ENCODE measurements around the gene TRABD2A.

TRABD2A gene

GRCh38 chr2:84827978-84828575 lies 52.8 kb downstream of the TRABD2A start:
- no peaks in the 10 kb centered on the region for H3K27me3 ChIP-seq (ENCODE audit: control insufficient read depth in 2 of 2, insufficient read depth in 2 of 2, low read length in 2 of 2)
- H3K27ac ChIP-seq (ENCODE audit: low read depth in 2 of 2, low read length in 2 of 2), result no peak overlapping the region
- H3K36me3 ChIP-seq (ENCODE audit: control insufficient read depth in 2 of 2, insufficient read depth in 2 of 2, low read length in 2 of 2), result peaks cover 7 to 12% of the 10 kb centered on the region in 2 donors
- no peak overlapping the region for H3K9ac ChIP-seq (ENCODE audit: low read depth in 1 of 2, low read length in 2 of 2)
- H3K4me3 ChIP-seq (ENCODE audit: low read length in 2 of 2), result no peak overlapping the region
- H3K9me3 ChIP-seq (ENCODE audit: control insufficient read depth in 2 of 2, low read length in 2 of 2), result no peaks in the 10 kb centered on the region
- H3K4me1 ChIP-seq (ENCODE audit: control insufficient read depth in 2 of 2, insufficient read depth in 2 of 2, low read length in 2 of 2), result no peaks in the 10 kb centered on the region

- Histone ChIP-seq H3K27me3 (ENCODE audit: control insufficient read depth in 2 of 2, insufficient read depth in 2 of 2, low read length in 2 of 2) (no peaks in the 10 kb centered on the region), H3K36me3 (ENCODE audit: control insufficient read depth in 2 of 2, insufficient read depth in 2 of 2, low read length in 2 of 2) (peaks cover 5 to 10% of the 10 kb centered on the region in 2 donors), H3K9ac (ENCODE audit: low read depth in 1 of 2, low read length in 2 of 2) (no peak overlapping the region), H3K9me3 (ENCODE audit: control insufficient read depth in 2 of 2, low read length in 2 of 2) (no peaks in the 10 kb centered on the region), H3K4me1 (ENCODE audit: control insufficient read depth in 2 of 2, insufficient read depth in 2 of 2, low read length in 2 of 2) (no peaks in the 10 kb centered on the region), H3K27ac (ENCODE audit: low read depth in 2 of 2, low read length in 2 of 2) (no peak overlapping the region), H3K4me3 (ENCODE audit: low read length in 2 of 2) (no peak overlapping the region)
Observed at GRCh38 chr2:84823788-84824187, 57.1 kb downstream of the TRABD2A start.

- Histone ChIP-seq H3K9me3 (ENCODE audit: control insufficient read depth in 2 of 2, low read length in 2 of 2) (no peaks in the 10 kb centered on the region), H3K27me3 (ENCODE audit: control insufficient read depth in 2 of 2, insufficient read depth in 2 of 2, low read length in 2 of 2) (no peaks in the 10 kb centered on the region), H3K4me1 (ENCODE audit: control insufficient read depth in 2 of 2, insufficient read depth in 2 of 2, low read length in 2 of 2) (no peaks in the 10 kb centered on the region), H3K27ac (ENCODE audit: low read depth in 2 of 2, low read length in 2 of 2) (no peak overlapping the region), H3K9ac (ENCODE audit: low read depth in 1 of 2, low read length in 2 of 2) (no peak overlapping the region), H3K4me3 (ENCODE audit: low read length in 2 of 2) (no peak overlapping the region), H3K36me3 (ENCODE audit: control insufficient read depth in 2 of 2, insufficient read depth in 2 of 2, low read length in 2 of 2) (peaks cover 5 to 10% of the 10 kb centered on the region in 2 donors)
Observed at GRCh38 chr2:84823229-84823628, 57.7 kb downstream of the TRABD2A start.

GRCh38 chr2:84821806-84822205 lies 59.1 kb downstream of the TRABD2A start:
- no peak overlapping the region for H3K27ac ChIP-seq (ENCODE audit: low read depth in 2 of 2, low read length in 2 of 2)
- peaks cover 5 to 6% of the 10 kb centered on the region in 2 donors for H3K36me3 ChIP-seq (ENCODE audit: control insufficient read depth in 2 of 2, insufficient read depth in 2 of 2, low read length in 2 of 2)
- no peak overlapping the region for H3K9ac ChIP-seq (ENCODE audit: low read depth in 1 of 2, low read length in 2 of 2)
- no peaks in the 10 kb centered on the region for H3K4me1 ChIP-seq (ENCODE audit: control insufficient read depth in 2 of 2, insufficient read depth in 2 of 2, low read length in 2 of 2)
- no peaks in the 10 kb centered on the region for H3K27me3 ChIP-seq (ENCODE audit: control insufficient read depth in 2 of 2, insufficient read depth in 2 of 2, low read length in 2 of 2)
- H3K9me3 ChIP-seq (ENCODE audit: control insufficient read depth in 2 of 2, low read length in 2 of 2), result no peaks in the 10 kb centered on the region
- no peak overlapping the region for H3K4me3 ChIP-seq (ENCODE audit: low read length in 2 of 2)

GRCh38 chr2:84817239-84817655 lies 63.6 kb downstream of the TRABD2A start:
- no peak overlapping the region for H3K4me3 ChIP-seq (ENCODE audit: low read length in 2 of 2)
- H3K36me3 ChIP-seq (ENCODE audit: control insufficient read depth in 2 of 2, insufficient read depth in 2 of 2, low read length in 2 of 2), result peaks cover under 1 to 6% of the 10 kb centered on the region in 2 donors
- no peaks in the 10 kb centered on the region for H3K9me3 ChIP-seq (ENCODE audit: control insufficient read depth in 2 of 2, low read length in 2 of 2)
- no peaks in the 10 kb centered on the region for H3K27me3 ChIP-seq (ENCODE audit: control insufficient read depth in 2 of 2, insufficient read depth in 2 of 2, low read length in 2 of 2)
- peak overlapping the region in 1 of 2 donors; percentile 23 for H3K27ac ChIP-seq (ENCODE audit: low read depth in 2 of 2, low read length in 2 of 2)
- H3K4me1 ChIP-seq (ENCODE audit: control insufficient read depth in 2 of 2, insufficient read depth in 2 of 2, low read length in 2 of 2), result no peaks in the 10 kb centered on the region
- H3K9ac ChIP-seq (ENCODE audit: low read depth in 1 of 2, low read length in 2 of 2), result no peak overlapping the region

- no peaks in the 10 kb centered on the region for H3K27me3 ChIP-seq (ENCODE audit: control insufficient read depth in 2 of 2, insufficient read depth in 2 of 2, low read length in 2 of 2)
- no peaks in the 10 kb centered on the region for H3K4me1 ChIP-seq (ENCODE audit: control insufficient read depth in 2 of 2, insufficient read depth in 2 of 2, low read length in 2 of 2)
- no peaks in the 10 kb centered on the region for H3K9me3 ChIP-seq (ENCODE audit: control insufficient read depth in 2 of 2, low read length in 2 of 2)
- no peak overlapping the region for H3K9ac ChIP-seq (ENCODE audit: low read depth in 1 of 2, low read length in 2 of 2)
- peak overlapping the region in 1 of 2 donors; percentile 23 for H3K27ac ChIP-seq (ENCODE audit: low read depth in 2 of 2, low read length in 2 of 2)
- peaks cover 0 to under 1% of the 10 kb centered on the region in 2 donors for H3K36me3 ChIP-seq (ENCODE audit: control insufficient read depth in 2 of 2, insufficient read depth in 2 of 2, low read length in 2 of 2)
- H3K4me3 ChIP-seq (ENCODE audit: low read length in 2 of 2), result no peak overlapping the region
Observed at GRCh38 chr2:84816426-84817026, 64.4 kb downstream of the TRABD2A start.

GRCh38 chr2:84815146-84815545 lies 65.7 kb downstream of the TRABD2A start:
- Histone ChIP-seq H3K27me3 (ENCODE audit: control insufficient read depth in 2 of 2, insufficient read depth in 2 of 2, low read length in 2 of 2) (no peaks in the 10 kb centered on the region), H3K4me3 (ENCODE audit: low read length in 2 of 2) (no peak overlapping the region), H3K4me1 (ENCODE audit: control insufficient read depth in 2 of 2, insufficient read depth in 2 of 2, low read length in 2 of 2) (no peaks in the 10 kb centered on the region), H3K36me3 (ENCODE audit: control insufficient read depth in 2 of 2, insufficient read depth in 2 of 2, low read length in 2 of 2) (no peaks in the 10 kb centered on the region), H3K27ac (ENCODE audit: low read depth in 2 of 2, low read length in 2 of 2) (no peak overlapping the region), H3K9me3 (ENCODE audit: control insufficient read depth in 2 of 2, low read length in 2 of 2) (no peaks in the 10 kb centered on the region), H3K9ac (ENCODE audit: low read depth in 1 of 2, low read length in 2 of 2) (no peak overlapping the region)

GRCh38 chr2:84811839-84812431 lies 68.9 kb downstream of the TRABD2A start:
- no peaks in the 10 kb centered on the region for H3K36me3 ChIP-seq (ENCODE audit: control insufficient read depth in 2 of 2, insufficient read depth in 2 of 2, low read length in 2 of 2)
- no peaks in the 10 kb centered on the region for H3K4me1 ChIP-seq (ENCODE audit: control insufficient read depth in 2 of 2, insufficient read depth in 2 of 2, low read length in 2 of 2)
- H3K4me3 ChIP-seq (ENCODE audit: low read length in 2 of 2), result no peak overlapping the region
- no peaks in the 10 kb centered on the region for H3K27me3 ChIP-seq (ENCODE audit: control insufficient read depth in 2 of 2, insufficient read depth in 2 of 2, low read length in 2 of 2)
- no peak overlapping the region for H3K9ac ChIP-seq (ENCODE audit: low read depth in 1 of 2, low read length in 2 of 2)
- H3K9me3 ChIP-seq (ENCODE audit: control insufficient read depth in 2 of 2, low read length in 2 of 2), result no peaks in the 10 kb centered on the region
- H3K27ac ChIP-seq (ENCODE audit: low read depth in 2 of 2, low read length in 2 of 2), result no peak overlapping the region

- H3K27ac ChIP-seq (ENCODE audit: low read depth in 2 of 2, low read length in 2 of 2), result no peak overlapping the region
Observed at GRCh38 chr2:84808279-84808678, 72.6 kb downstream of the TRABD2A start.

GRCh38 chr2:84807063-84807485 lies 73.8 kb downstream of the TRABD2A start:
- H3K27ac ChIP-seq (ENCODE audit: low read depth in 2 of 2, low read length in 2 of 2), result no peak overlapping the region
- H3K4me3 ChIP-seq (ENCODE audit: low read length in 2 of 2), result no peak overlapping the region
- no peak overlapping the region for H3K9ac ChIP-seq (ENCODE audit: low read depth in 1 of 2, low read length in 2 of 2)
- peaks cover 0 to under 1% of the 10 kb centered on the region in 2 donors for H3K9me3 ChIP-seq (ENCODE audit: control insufficient read depth in 2 of 2, low read length in 2 of 2)
- H3K4me1 ChIP-seq (ENCODE audit: control insufficient read depth in 2 of 2, insufficient read depth in 2 of 2, low read length in 2 of 2), result no peaks in the 10 kb centered on the region
- no peaks in the 10 kb centered on the region for H3K36me3 ChIP-seq (ENCODE audit: control insufficient read depth in 2 of 2, insufficient read depth in 2 of 2, low read length in 2 of 2)
- no peaks in the 10 kb centered on the region for H3K27me3 ChIP-seq (ENCODE audit: control insufficient read depth in 2 of 2, insufficient read depth in 2 of 2, low read length in 2 of 2)

More at GRCh38 chr2:84808279-84808678, 72.6 kb downstream of the TRABD2A start:
- H3K4me1 ChIP-seq (ENCODE audit: control insufficient read depth in 2 of 2, insufficient read depth in 2 of 2, low read length in 2 of 2), result no peaks in the 10 kb centered on the region
- H3K36me3 ChIP-seq (ENCODE audit: control insufficient read depth in 2 of 2, insufficient read depth in 2 of 2, low read length in 2 of 2), result no peaks in the 10 kb centered on the region
- no peaks in the 10 kb centered on the region for H3K9me3 ChIP-seq (ENCODE audit: control insufficient read depth in 2 of 2, low read length in 2 of 2)
- no peak overlapping the region for H3K9ac ChIP-seq (ENCODE audit: low read depth in 1 of 2, low read length in 2 of 2)
- no peaks in the 10 kb centered on the region for H3K27me3 ChIP-seq (ENCODE audit: control insufficient read depth in 2 of 2, insufficient read depth in 2 of 2, low read length in 2 of 2)
- no peak overlapping the region for H3K4me3 ChIP-seq (ENCODE audit: low read length in 2 of 2)
